ENCODE results near the gene TRAF5.

TRAF5 gene

DNA sequence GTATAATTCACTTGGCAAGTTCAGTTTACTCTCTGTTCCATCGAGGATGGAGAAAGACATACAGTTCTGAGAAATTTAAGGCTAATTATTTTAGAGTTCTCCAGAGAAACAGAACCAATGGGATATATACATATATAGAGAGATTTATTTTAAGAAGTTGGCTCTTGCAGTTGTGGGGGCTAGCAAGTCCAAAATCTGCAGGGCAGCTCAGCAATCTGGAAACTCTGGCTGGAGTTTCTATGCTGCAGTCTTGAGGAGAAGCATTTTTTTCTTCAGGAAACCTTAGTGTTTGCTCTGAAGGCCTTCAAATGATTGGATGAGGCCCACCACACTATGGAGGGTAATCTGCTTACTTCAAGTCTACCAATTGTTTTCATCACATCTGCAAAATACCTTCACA is 34.6 kb downstream of the TRAF5 start:
- DNase-seq (ENCODE audit: low read depth): no peak
- H3K4me3 ChIP-seq (ENCODE audit: low read length): no peak overlapping the region
- TF ChIP-seq, protein P1, sequence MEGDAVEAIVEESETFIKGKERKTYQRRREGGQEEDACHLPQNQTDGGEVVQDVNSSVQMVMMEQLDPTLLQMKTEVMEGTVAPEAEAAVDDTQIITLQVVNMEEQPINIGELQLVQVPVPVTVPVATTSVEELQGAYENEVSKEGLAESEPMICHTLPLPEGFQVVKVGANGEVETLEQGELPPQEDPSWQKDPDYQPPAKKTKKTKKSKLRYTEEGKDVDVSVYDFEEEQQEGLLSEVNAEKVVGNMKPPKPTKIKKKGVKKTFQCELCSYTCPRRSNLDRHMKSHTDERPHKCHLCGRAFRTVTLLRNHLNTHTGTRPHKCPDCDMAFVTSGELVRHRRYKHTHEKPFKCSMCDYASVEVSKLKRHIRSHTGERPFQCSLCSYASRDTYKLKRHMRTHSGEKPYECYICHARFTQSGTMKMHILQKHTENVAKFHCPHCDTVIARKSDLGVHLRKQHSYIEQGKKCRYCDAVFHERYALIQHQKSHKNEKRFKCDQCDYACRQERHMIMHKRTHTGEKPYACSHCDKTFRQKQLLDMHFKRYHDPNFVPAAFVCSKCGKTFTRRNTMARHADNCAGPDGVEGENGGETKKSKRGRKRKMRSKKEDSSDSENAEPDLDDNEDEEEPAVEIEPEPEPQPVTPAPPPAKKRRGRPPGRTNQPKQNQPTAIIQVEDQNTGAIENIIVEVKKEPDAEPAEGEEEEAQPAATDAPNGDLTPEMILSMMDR (IDR thresholded peaks at IDR 0.05; ENCODE audit: insufficient read depth, low read depth, low read length, missing control alignments): no peak

DNA sequence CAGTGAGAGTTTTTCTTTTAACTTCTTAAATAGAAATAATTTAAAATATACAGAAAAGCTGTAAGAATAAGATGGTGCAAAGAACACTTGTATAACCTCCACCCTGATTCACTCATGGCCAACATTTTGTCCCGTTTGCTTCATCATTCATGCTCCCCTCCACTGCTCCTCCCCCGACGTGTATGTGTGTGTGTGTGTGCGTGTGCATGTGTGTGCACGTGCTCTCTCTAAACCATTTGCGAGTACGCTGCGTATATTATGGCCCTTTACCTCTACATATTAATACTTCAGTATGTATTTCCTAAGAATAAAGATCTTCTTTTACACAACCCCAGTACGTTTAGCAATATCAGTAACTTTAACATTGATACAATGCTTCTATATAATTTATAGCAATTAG is 43.0 kb downstream of the TRAF5 start:
- DNase-seq (ENCODE audit: low read depth): no peak
- H3K4me3 ChIP-seq (ENCODE audit: low read length): no peak overlapping the region
- TF ChIP-seq, protein P1 (IDR thresholded peaks at IDR 0.05; ENCODE audit: insufficient read depth, low read depth, low read length, missing control alignments): no peak

DNA sequence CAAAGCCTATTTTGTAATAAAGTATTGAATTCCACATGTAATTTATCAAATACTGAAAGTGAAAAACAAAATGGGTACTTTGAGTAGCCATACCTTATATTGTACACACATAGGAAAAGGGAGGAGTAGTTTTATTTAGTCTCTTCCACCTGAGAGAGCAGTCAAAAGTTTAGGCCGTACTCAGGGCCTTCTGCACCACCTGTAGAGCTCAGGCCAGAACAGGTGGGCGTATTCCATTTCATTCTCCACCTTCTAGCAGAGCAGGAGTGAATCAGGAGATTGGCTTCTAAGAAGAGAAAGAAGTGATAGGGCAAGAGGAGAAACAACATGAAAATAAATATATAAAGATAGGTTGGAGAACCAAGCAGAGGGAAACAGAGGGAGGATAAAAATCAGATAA is 44.0 kb downstream of the TRAF5 start:
- DNase-seq (ENCODE audit: low read depth): peak; percentile 8
- TF ChIP-seq, protein P1 (IDR thresholded peaks at IDR 0.05; ENCODE audit: insufficient read depth, low read depth, low read length, missing control alignments): no peak
- H3K4me3 ChIP-seq (ENCODE audit: low read length): no peak overlapping the region

DNA sequence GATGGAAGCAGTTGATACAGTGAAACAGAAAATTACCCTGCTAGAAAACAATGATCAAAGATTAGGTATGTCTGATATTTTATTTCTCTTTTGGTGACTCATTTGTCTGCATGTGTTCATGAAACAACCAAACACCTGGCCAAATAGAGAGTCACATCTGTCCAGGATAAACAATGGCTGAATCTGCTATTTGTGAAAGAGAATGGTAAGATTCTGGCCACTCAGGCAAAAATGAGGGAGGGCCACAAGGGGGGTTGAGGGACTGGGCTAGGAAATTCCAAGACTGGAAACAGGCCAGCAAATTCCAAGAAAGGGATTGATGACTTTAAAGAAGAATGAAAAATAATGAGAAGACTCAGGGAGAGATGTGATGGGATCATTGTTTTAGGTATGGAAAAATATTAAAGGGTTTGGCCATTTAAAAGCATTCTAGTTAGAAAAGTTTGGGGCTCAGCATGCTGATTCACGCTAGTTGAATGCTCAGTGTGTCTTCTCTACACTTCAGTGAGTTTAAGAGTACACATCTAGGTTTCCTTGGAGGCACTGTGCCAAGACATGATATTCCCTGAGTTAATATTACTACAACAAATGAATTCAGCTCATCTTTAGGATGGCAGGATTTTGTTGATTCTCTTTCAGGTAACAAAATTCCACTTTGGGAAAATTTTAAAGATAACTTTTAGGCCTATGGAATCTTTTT is 44.9 kb downstream of the TRAF5 start:
- TF ChIP-seq, protein P1 (IDR thresholded peaks at IDR 0.05; ENCODE audit: insufficient read depth, low read depth, low read length, missing control alignments): no peak
- no peak overlapping the region for H3K4me3 ChIP-seq (ENCODE audit: low read length)
- DNase-seq (ENCODE audit: low read depth): peak; percentile 68

DNA sequence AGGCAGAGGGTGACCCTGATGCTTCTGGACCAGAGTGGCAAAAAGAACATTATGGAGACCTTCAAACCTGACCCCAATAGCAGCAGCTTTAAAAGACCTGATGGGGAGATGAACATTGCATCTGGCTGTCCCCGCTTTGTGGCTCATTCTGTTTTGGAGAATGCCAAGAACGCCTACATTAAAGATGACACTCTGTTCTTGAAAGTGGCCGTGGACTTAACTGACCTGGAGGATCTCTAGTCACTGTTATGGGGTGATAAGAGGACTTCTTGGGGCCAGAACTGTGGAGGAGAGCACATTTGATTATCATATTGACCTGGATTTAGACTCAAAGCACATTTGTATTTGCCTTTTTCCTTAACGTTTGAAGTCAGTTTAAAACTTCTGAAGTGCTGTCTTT is 45.8 kb downstream of the TRAF5 start:
- DNase-seq (ENCODE audit: low read depth): no peak
- TF ChIP-seq, protein P1 (IDR thresholded peaks at IDR 0.05; ENCODE audit: insufficient read depth, low read depth, low read length, missing control alignments): no peak
- H3K4me3 ChIP-seq (ENCODE audit: low read length): no peak overlapping the region

DNA sequence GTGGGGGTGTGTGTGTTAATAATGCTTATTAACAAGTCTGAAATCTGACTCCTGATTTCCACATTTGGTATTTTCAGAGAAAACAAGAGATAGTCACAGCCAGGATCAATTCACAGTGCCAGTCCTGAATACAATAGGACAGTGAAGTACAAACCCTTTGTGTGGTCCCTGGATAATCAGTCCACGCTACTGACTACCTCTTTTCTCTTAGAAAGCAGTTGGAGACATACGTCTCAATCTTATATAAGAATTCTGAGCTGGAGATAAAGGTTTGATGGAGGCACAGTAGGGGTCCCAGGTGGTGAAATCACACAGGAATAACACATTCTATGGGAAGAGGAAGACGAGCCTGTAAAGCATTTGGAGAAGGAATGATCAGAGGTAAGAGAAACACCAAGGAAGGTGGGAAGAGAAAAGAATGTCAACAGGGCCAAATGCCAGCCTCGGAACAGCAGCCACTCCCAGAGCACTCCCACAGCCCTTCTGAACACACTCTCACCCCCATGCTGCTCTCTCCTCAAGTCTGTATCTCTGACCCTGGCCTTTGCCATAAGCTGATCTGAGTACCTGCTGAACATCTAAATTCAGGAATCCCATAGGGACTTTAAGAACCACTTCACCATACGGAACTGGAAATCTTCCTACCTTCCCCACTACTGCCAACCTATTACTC is 48.6 kb downstream of the TRAF5 start:
- TF ChIP-seq, protein P1 (IDR thresholded peaks at IDR 0.05; ENCODE audit: insufficient read depth, low read depth, low read length, missing control alignments): no peak
- DNase-seq (ENCODE audit: low read depth): no peak
- no peak overlapping the region for H3K4me3 ChIP-seq (ENCODE audit: low read length)

Data from epithelial cell of esophagus (primary cell).